Liver (tissue), 9 donors: ENCODE data around the gene FRYL. TPM values are rescaled to one million over a fixed set of nuclear protein-coding genes. Genes with fewer than 3 reads are reported as not detected.
"Not testable (repeated sequence)": the region's sequence is repeated elsewhere in the genome, so short reads cannot be mapped to it uniquely, and the experiment has no call there.

ENCODE experiments used
- DNase-seq: peaks from one replicate; pipeline ENCODE4 v3.0.0-alpha.2; 2017; ENCODE audit warnings: low spot score
- H3K27ac ChIP-seq, 2 donors: one replicate each; pipeline ENCODE4 v1.7.0; 2013; ENCODE audit warnings: inconsistent platforms in 2 of 2, low read length in 2 of 2, control low read depth in 1 of 2, low read depth in 1 of 2, mild to moderate bottlenecking in 1 of 2
- H3K27me3 ChIP-seq, 4 donors: one replicate each; pipeline versions ENCODE4 v1.6.1 to v1.7.0; 2013; ENCODE audit warnings: low read length in 3 of 4, inconsistent platforms in 1 of 4, mild to moderate bottlenecking in 1 of 4, moderate library complexity in 1 of 4; ENCODE audit not compliant: control insufficient read depth in 4 of 4, insufficient read depth in 4 of 4
- H3K36me3 ChIP-seq, 4 donors: one replicate each; pipeline versions ENCODE4 v1.6.1 to v1.7.0; 2013; ENCODE audit warnings: low read length in 3 of 4, mild to moderate bottlenecking in 3 of 4, low read depth in 1 of 4, moderate library complexity in 1 of 4; ENCODE audit not compliant: control insufficient read depth in 4 of 4, insufficient read depth in 3 of 4
- H3K4me1 ChIP-seq, 4 donors: one replicate each; pipeline versions ENCODE4 v1.6.1 to v1.7.0; 2013; ENCODE audit warnings: low read length in 3 of 4, mild to moderate bottlenecking in 3 of 4, moderate library complexity in 1 of 4; ENCODE audit not compliant: control insufficient read depth in 4 of 4, insufficient read depth in 4 of 4
- H3K4me3 ChIP-seq, 3 donors: one replicate each; pipeline versions ENCODE4 v1.6.1 to v1.7.0; 2013; ENCODE audit warnings: low read length in 3 of 3, control low read depth in 1 of 3, low read depth in 1 of 3, mild to moderate bottlenecking in 1 of 3
- H3K9ac ChIP-seq, 2 donors: one replicate each; pipeline ENCODE4 v1.7.0; 2013; ENCODE audit warnings: low read length in 2 of 2, mild to moderate bottlenecking in 2 of 2, moderate library complexity in 2 of 2, control low read depth in 1 of 2, low read depth in 1 of 2
- H3K9me3 ChIP-seq, 4 donors: one replicate each; pipeline versions ENCODE4 v1.6.1 to v1.7.0; 2013; ENCODE audit warnings: low read length in 3 of 4; ENCODE audit not compliant: control insufficient read depth in 4 of 4
- ATF3 ChIP-seq: IDR thresholded peaks from 2 replicates; pipeline ENCODE4 v1.6.1; 2016; ENCODE audit warnings: antibody characterized with exemption
- CTCF ChIP-seq: fragments of 150-350 bp; IDR thresholded peaks from 2 replicates; pipeline ENCODE4 v1.5.1; 2017; ENCODE audit warnings: improper control_type of control experiment, low read depth, low read length; ENCODE audit not compliant: missing input control
- EGR1 ChIP-seq, 2 donors: IDR thresholded peaks; 2 replicates each; pipeline ENCODE4 v1.6.1; 2016 to 2018; ENCODE audit warnings: antibody characterized with exemption in 2 of 2, low read depth in 2 of 2
- FOXA1 ChIP-seq: IDR thresholded peaks from 2 replicates; pipeline ENCODE4 v1.6.1; 2016; ENCODE audit warnings: antibody characterized with exemption
- FOXA2 ChIP-seq: IDR thresholded peaks from 2 replicates; pipeline ENCODE4 v1.6.1; 2016; ENCODE audit warnings: antibody characterized with exemption
- GABPA ChIP-seq, 2 donors: IDR thresholded peaks in 1 of 2; conservative IDR thresholded peaks in 1 of 2; 2 replicates each; pipeline ENCODE4 v1.6.1; 2016; ENCODE audit warnings: antibody characterized with exemption in 2 of 2, mild to moderate bottlenecking in 1 of 2, moderate library complexity in 1 of 2
- HNF4A ChIP-seq, 2 donors: conservative IDR thresholded peaks; 2 replicates each; pipeline ENCODE4 v1.6.1; 2016; ENCODE audit warnings: antibody characterized with exemption in 2 of 2, mild to moderate bottlenecking in 2 of 2
- HNF4G ChIP-seq: IDR thresholded peaks from 2 replicates; pipeline ENCODE4 v1.6.1; 2016; ENCODE audit warnings: antibody characterized with exemption
- JUND ChIP-seq, 2 donors: IDR thresholded peaks; 2 replicates each; pipeline ENCODE4 v1.6.1; 2016; ENCODE audit warnings: antibody characterized with exemption in 2 of 2
- MAX ChIP-seq: IDR thresholded peaks from 2 replicates; pipeline ENCODE4 v1.6.1; 2016; ENCODE audit warnings: antibody characterized with exemption
- NR2F2 ChIP-seq: IDR thresholded peaks from 2 replicates; pipeline ENCODE4 v1.6.1; 2016; ENCODE audit warnings: antibody characterized with exemption
- RAD21 ChIP-seq, 2 donors: IDR thresholded peaks; 2 replicates each; pipeline ENCODE4 v1.6.1; 2016; ENCODE audit warnings: antibody characterized with exemption in 2 of 2, mild to moderate bottlenecking in 2 of 2
- REST ChIP-seq: IDR thresholded peaks from 2 replicates; pipeline ENCODE4 v1.6.1; 2016; ENCODE audit warnings: antibody characterized with exemption, mild to moderate bottlenecking
- RXRA ChIP-seq, 2 donors: IDR thresholded peaks; 2 replicates each; pipeline ENCODE4 v1.6.1; 2017 to 2018; ENCODE audit warnings: antibody characterized with exemption in 2 of 2, mild to moderate bottlenecking in 1 of 2
- SP1 ChIP-seq: IDR thresholded peaks from 2 replicates; pipeline ENCODE4 v1.6.1; 2018; ENCODE audit warnings: antibody characterized with exemption, mild to moderate bottlenecking
- TAF1 ChIP-seq: conservative IDR thresholded peaks from 2 replicates; pipeline ENCODE4 v1.6.1; 2016; ENCODE audit warnings: antibody characterized with exemption, mild to moderate bottlenecking
- YY1 ChIP-seq: IDR thresholded peaks from 2 replicates; pipeline ENCODE4 v1.6.1; 2016; ENCODE audit warnings: antibody characterized with exemption, mild to moderate bottlenecking
- ZBTB33 ChIP-seq: IDR thresholded peaks from 2 replicates; pipeline ENCODE4 v1.6.1; 2016; ENCODE audit warnings: antibody characterized with exemption
- WGBS: extraction: QIAGEN DNeasy Blood & Tissue Kit; methylation state at CpG from one replicate; pipeline ENCODE4 v1.1.7; 2013; 5-methylcytosine and 5-hydroxymethylcytosine counted together
- polyA plus RNA-seq, 2 donors: library from polyadenylated mRNA; stranded (reverse) in 1 of 2; unstranded in 1 of 2; fragments of 200-250 nt in 1 of 2; fragments of >200 nt in 1 of 2; fragmentation: Nextera tagmentation in 1 of 2; extraction: Ambion mirVana in 1 of 2; gene quantifications; one replicate each; pipeline versions ENCODE4 v1.2.1 to v1.2.3, GENCODE V29; 2013 to 2015
- total RNA-seq, 2 donors: library from RNA; depleted of rRNA; stranded (reverse); fragments of >200 nt; gene quantifications; one replicate each; pipeline ENCODE4 v1.2.3, GENCODE V29; 2014
- donor health status: healthy.
- donor health status: healthy.
- donor health status: healthy.
- donor health status: healthy.
- donor health status: healthy.

The FRYL gene
- total and polyA plus RNA-seq, 4 donors: 5.3 to 79.0 (median 27.2) TPM

- Histone ChIP-seq H3K9ac (peak overlapping the region in 1 of 2 donors; percentile 22), H3K4me1 (peaks cover 0 to 14% (median 8%) of the 10 kb centered on the region in 4 donors), H3K4me3 (no peak overlapping the region), H3K27ac (no peak overlapping the region), H3K36me3 (no peaks in the 10 kb centered on the region), H3K9me3 (no peaks in the 10 kb centered on the region), H3K27me3 (no peaks in the 10 kb centered on the region)
- DNase-seq: no peak
- WGBS: 55% methylated on average over 3 of the region's 3 CpGs
- TF ChIP-seq HNF4A (conservative IDR thresholded peaks at IDR 0.05): peak; percentile 72 to 82
- TF ChIP-seq RXRA (IDR thresholded peaks at IDR 0.05): no peak
- no peak for TF ChIP-seq YY1
- TF ChIP-seq SP1: peak; percentile 41
These were observed 21.1 kb upstream of the FRYL start for GRCh38 chr4:48801016-48801715.

GRCh38 chr4:48800155-48800554, 20.1 kb upstream of the FRYL start:
- 90% methylated on average over 2 of the region's 2 CpGs for WGBS
- peaks cover 0 to 13% (median 6%) of the 10 kb centered on the region in 4 donors for H3K4me1 ChIP-seq
- H3K27me3 ChIP-seq, H3K27ac ChIP-seq, H3K36me3 ChIP-seq, H3K4me3 ChIP-seq, DNase-seq, H3K9me3 ChIP-seq, H3K9ac ChIP-seq: not testable (repeated sequence)

GRCh38 chr4:48799157-48799556, 19.1 kb upstream of the FRYL start:
- WGBS: 70% methylated on average over 2 of the region's 2 CpGs
- H3K4me1 ChIP-seq: peaks cover 0 to 4% (median 3%) of the 10 kb centered on the region in 4 donors
- H3K9me3 ChIP-seq: no peaks in the 10 kb centered on the region
- no peak overlapping the region for H3K27ac ChIP-seq
- TF ChIP-seq YY1 (no peak), ZBTB33 (no peak), MAX (no peak), HNF4G (no peak), HNF4A (conservative IDR thresholded peaks at IDR 0.05) (no peak), JUND (IDR thresholded peaks at IDR 0.05) (no peak), REST (no peak), TAF1 (no peak), ATF3 (no peak), RXRA (IDR thresholded peaks at IDR 0.05) (no peak), EGR1 (IDR thresholded peaks at IDR 0.05; ENCODE audit: low read depth in 2 of 2) (no peak), FOXA2 (no peak), RAD21 (IDR thresholded peaks at IDR 0.05) (no peak), FOXA1 (no peak), NR2F2 (no peak), CTCF (no peak), GABPA (IDR thresholded peaks at IDR 0.05 in 1 of 2, conservative IDR thresholded peaks at IDR 0.05 in 1 of 2) (no peak), SP1 (no peak)
- no peaks in the 10 kb centered on the region for H3K36me3 ChIP-seq
- H3K4me3 ChIP-seq: no peak overlapping the region
- no peaks in the 10 kb centered on the region for H3K27me3 ChIP-seq
- no peak overlapping the region for H3K9ac ChIP-seq
- no peak for DNase-seq
